H1 (cell line): ENCODE measurements around the gene CHAT. TPM values are rescaled to one million over a fixed set of nuclear protein-coding genes. Genes with fewer than 3 reads are reported as not detected.

ENCODE experiments used
- CTCF ChIA-PET: fragments of 300-600 bp; sonication (Branson Sonifier 250); formaldehyde crosslinking; loops from one replicate; lab custom pipeline; 2021; ENCODE audit not compliant: partially characterized antibody; lab: Charles Lee
- POLR2A ChIA-PET: fragments of 300-600 bp; sonication (Branson Sonifier 250); formaldehyde crosslinking; loops from one replicate; lab custom pipeline; 2021; ENCODE audit warnings: inconsistent platforms; ENCODE audit not compliant: partially characterized antibody; lab: Charles Lee
- DNase-seq, 2 experiments: peaks; one replicate each; pipeline versions ENCODE4 v3.0.0 to v3.0.0-alpha.2; 2010 to 2022; ENCODE audit warnings: low spot score in 2 of 2, low read depth in 1 of 2, mixed read lengths in 1 of 2
- FAIRE-seq: peaks from 2 replicates; lab custom pipeline; 2011; peaks lifted over from hg19 to GRCh38; lab: Jason Lieb, UNC
- H2AFZ ChIP-seq: 2 replicates; pipeline ENCODE4 v1.8.1; 2012; ENCODE audit warnings: low read length, inconsistent platforms
- H2AK5ac ChIP-seq: 2 replicates; pipeline ENCODE4 v1.6.1; 2013; ENCODE audit warnings: low read depth, low read length
- H2BK120ac ChIP-seq: replicated peaks from 2 replicates; pipeline ENCODE3; 2013; ENCODE audit warnings: low read depth, low read length, inconsistent platforms
- H2BK12ac ChIP-seq: 2 replicates; pipeline ENCODE4 v1.6.1; 2013; ENCODE audit warnings: low read depth, low read length
- H2BK15ac ChIP-seq: 2 replicates; pipeline ENCODE4 v1.6.1; 2013; ENCODE audit warnings: low read length
- H2BK20ac ChIP-seq: 2 replicates; pipeline ENCODE4 v1.6.1; 2013; ENCODE audit warnings: low read length
- H2BK5ac ChIP-seq: 2 replicates; pipeline ENCODE4 v1.6.1; 2013; ENCODE audit warnings: low read depth, low read length
- H3K14ac ChIP-seq: 2 replicates; pipeline ENCODE4 v1.6.1; 2013; ENCODE audit warnings: inconsistent platforms; ENCODE audit not compliant: insufficient read length
- H3K18ac ChIP-seq: 2 replicates; pipeline ENCODE4 v1.6.1; 2013; ENCODE audit warnings: low read length; ENCODE audit errors: extremely low read depth
- H3K23ac ChIP-seq: 2 replicates; pipeline ENCODE4 v1.6.1; 2013; ENCODE audit warnings: inconsistent platforms; ENCODE audit not compliant: insufficient read length
- H3K23me2 ChIP-seq: 2 replicates; pipeline ENCODE4 v1.6.1; 2013; ENCODE audit warnings: low read depth, low read length
- H3K27ac ChIP-seq: 2 replicates; pipeline ENCODE4 v1.6.1; 2011; ENCODE audit warnings: low read depth, low read length, inconsistent platforms
- H3K27me3 ChIP-seq, 4 experiments: replicated peaks in 1 of 4; 1 replicate in 1 of 4; 2 replicates in 3 of 4; pipeline versions ENCODE4 v1.6.1 to v1.8.1; 2011 to 2013; ENCODE audit warnings: low read length in 3 of 4, mild to moderate bottlenecking in 3 of 4, inconsistent platforms in 2 of 4, mixed read lengths in 2 of 4, moderate library complexity in 1 of 4; ENCODE audit not compliant: control insufficient read depth in 3 of 4, insufficient read depth in 3 of 4; ENCODE audit errors: extremely low read depth in 1 of 4
- H3K36me3 ChIP-seq, 4 experiments: 2 replicates each; pipeline versions ENCODE4 v1.6.1 to v1.8.1; 2011 to 2013; ENCODE audit warnings: mild to moderate bottlenecking in 4 of 4, low read length in 3 of 4, moderate library complexity in 2 of 4, control low read depth in 1 of 4, inconsistent platforms in 1 of 4; ENCODE audit not compliant: insufficient read depth in 4 of 4, control insufficient read depth in 2 of 4
- H3K4ac ChIP-seq: replicated peaks from 2 replicates; pipeline ENCODE3; 2013; ENCODE audit warnings: low read length, low read depth, mixed read lengths, inconsistent platforms; ENCODE audit not compliant: insufficient read length
- H3K4me1 ChIP-seq, 4 experiments: replicated peaks in 1 of 4; 1 replicate in 1 of 4; 2 replicates in 3 of 4; pipeline versions ENCODE4 v1.6.1 to v1.8.1; 2011 to 2013; ENCODE audit warnings: low read length in 3 of 4, inconsistent platforms in 2 of 4, mixed read lengths in 1 of 4; ENCODE audit not compliant: insufficient read depth in 4 of 4, control insufficient read depth in 3 of 4
- H3K4me2 ChIP-seq, 2 experiments: 2 replicates each; pipeline versions ENCODE4 v1.6.1 to v1.8.1; 2011 to 2013; ENCODE audit warnings: low read depth in 2 of 2, low read length in 2 of 2, control low read depth in 1 of 2, inconsistent platforms in 1 of 2, mild to moderate bottlenecking in 1 of 2; ENCODE audit not compliant: insufficient read depth in 1 of 2
- H3K4me3 ChIP-seq, 4 experiments: fragments of 200-600, 300-600 bp in 1 of 4; sonication (generic), shearing (Covaris generic), sonication (Bioruptor Twin) in 1 of 4; 2 replicates each; pipeline versions ENCODE4 v1.5.1 to v1.8.1; 2011 to 2016; ENCODE audit warnings: low read length in 4 of 4, low read depth in 3 of 4, control low read depth in 2 of 4, inconsistent platforms in 2 of 4, mild to moderate bottlenecking in 2 of 4, mixed read lengths in 1 of 4, moderate library complexity in 1 of 4; ENCODE audit not compliant: insufficient read depth in 2 of 4; ENCODE audit errors: extremely low read depth in 1 of 4
- H3K56ac ChIP-seq: replicated peaks from 2 replicates; pipeline ENCODE3; 2013; ENCODE audit warnings: low read depth, mild to moderate bottlenecking, mixed read lengths, low read length, inconsistent platforms; ENCODE audit not compliant: insufficient read length
- H3K79me1 ChIP-seq: 2 replicates; pipeline ENCODE4 v1.6.1; 2013; ENCODE audit warnings: low read depth, low read length, control low read depth
- H3K79me2 ChIP-seq, 2 experiments: 2 replicates each; pipeline versions ENCODE4 v1.6.1 to v1.8.1; 2012 to 2013; ENCODE audit warnings: low read length in 2 of 2, mild to moderate bottlenecking in 2 of 2, inconsistent platforms in 1 of 2; ENCODE audit not compliant: insufficient read depth in 2 of 2, control insufficient read depth in 1 of 2
- H3K9ac ChIP-seq, 4 experiments: replicated peaks in 1 of 4; 1 replicate in 1 of 4; 2 replicates in 3 of 4; pipeline versions ENCODE4 v1.6.1 to v1.8.1; 2011 to 2013; ENCODE audit warnings: low read depth in 3 of 4, low read length in 3 of 4, control low read depth in 2 of 4, mild to moderate bottlenecking in 2 of 4, moderate library complexity in 2 of 4, inconsistent platforms in 1 of 4; ENCODE audit errors: extremely low read depth in 1 of 4
- H3K9me3 ChIP-seq, 2 experiments: 2 replicates each; pipeline versions ENCODE4 v1.6.1 to v1.8.1; 2012 to 2013; ENCODE audit warnings: mild to moderate bottlenecking in 2 of 2, moderate library complexity in 2 of 2, control low read depth in 1 of 2, inconsistent platforms in 1 of 2, low read depth in 1 of 2, low read length in 1 of 2, mixed read lengths in 1 of 2; ENCODE audit not compliant: insufficient read depth in 2 of 2
- H4K20me1 ChIP-seq, 2 experiments: replicated peaks in 1 of 2; 2 replicates each; pipeline versions ENCODE3 to v1.8.1; 2011 to 2013; ENCODE audit warnings: inconsistent platforms in 2 of 2, low read length in 2 of 2, mild to moderate bottlenecking in 1 of 2; ENCODE audit not compliant: insufficient read depth in 2 of 2, control insufficient read depth in 1 of 2
- H4K5ac ChIP-seq: 2 replicates; pipeline ENCODE4 v1.6.1; 2013; ENCODE audit warnings: low read length, low read depth, mixed read lengths, inconsistent platforms; ENCODE audit not compliant: insufficient read length
- H4K8ac ChIP-seq: 2 replicates; pipeline ENCODE4 v1.8.0; 2013; ENCODE audit warnings: mild to moderate bottlenecking, moderate library complexity, low read length, inconsistent platforms; ENCODE audit not compliant: insufficient read depth; ENCODE audit errors: extremely low read depth
- H4K91ac ChIP-seq: replicated peaks from 2 replicates; pipeline ENCODE3; 2013; ENCODE audit warnings: low read length, mixed read lengths, inconsistent platforms; ENCODE audit not compliant: insufficient read length
- CHD1 ChIP-seq: IDR thresholded peaks from 2 replicates; pipeline ENCODE4 v1.6.1; 2012; ENCODE audit warnings: low read depth, low read length, improper control_type of control experiment
- CREB1 ChIP-seq: IDR thresholded peaks from 2 replicates; pipeline ENCODE4 v1.6.1; 2012; ENCODE audit warnings: inconsistent platforms
- POU5F1 ChIP-seq: IDR thresholded peaks from 2 replicates; pipeline ENCODE4 v1.6.1; 2011; ENCODE audit warnings: low read depth, mild to moderate bottlenecking, low read length, moderate library complexity
- RXRA ChIP-seq: IDR thresholded peaks from 2 replicates; pipeline ENCODE4 v1.6.1; 2011; ENCODE audit warnings: low read depth, mild to moderate bottlenecking, low read length, moderate library complexity; ENCODE audit not compliant: insufficient read depth
- TBP ChIP-seq: IDR thresholded peaks from 2 replicates; pipeline ENCODE4 v1.6.1; 2011; ENCODE audit warnings: low read depth, low read length, improper control_type of control experiment
- TCF12 ChIP-seq: IDR thresholded peaks from 2 replicates; pipeline ENCODE4 v1.6.1; 2011; ENCODE audit warnings: low read depth, mild to moderate bottlenecking, low read length
- WGBS, 2 experiments: shearing (Covaris generic) in 1 of 2; methylation state at CpG; one replicate each; pipeline versions ENCODE4 v1.1.6 to v1.1.7; 2013 to 2015; ENCODE audit warnings: low lambda C conversion rate in 2 of 2, mixed read lengths in 2 of 2, inconsistent platforms in 1 of 2, low coverage in 1 of 2, missing lambda C conversion rate in 1 of 2; ENCODE audit not compliant: insufficient replicate concordance in 2 of 2, insufficient coverage in 1 of 2, insufficient read length in 1 of 2; ENCODE audit errors: extremely low coverage in 1 of 2, missing lambda C conversion rate in 1 of 2; 5-methylcytosine and 5-hydroxymethylcytosine counted together
- polyA plus RNA-seq, 7 experiments: library from polyadenylated mRNA; depleted of rRNA in 3 of 7; stranded (reverse) in 5 of 7; unstranded in 2 of 7; fragments of >200 nt in 5 of 7; fragments of 200-250 nt in 2 of 7; gene quantifications; 1 replicate in 5 of 7; 2 replicates in 1 of 7; 4 replicates in 1 of 7; pipeline versions ENCODE4 v1.2.1 to v1.2.3, GENCODE V29; 2011 to 2013; ENCODE audit warnings: missing spikeins in 2 of 7, mixed read lengths in 2 of 7
- total RNA-seq: library from RNA; stranded (reverse); fragmentation: NEBNext Ultra II Directional; extraction: Animal tissue kit (Norgen Biotek cat#: 25700); gene quantifications from 2 replicates; pipeline ENCODE4 v1.2.1, GENCODE V29; 2021

CHAT gene
- total and polyA plus RNA-seq, 2 of the 8 experiments (the other 6 are each of a cell fraction or from before 2014, with no cell fraction given) = not detected

GRCh38 chr10:49653273-49653929, 39.6 kb downstream of the CHAT start:
- H2AK5ac ChIP-seq = no peak overlapping the region
- no peak overlapping the region for H3K4me3 ChIP-seq
- DNase-seq (peak in 1 of 2 experiments; percentile 35), FAIRE-seq (no peak)
- H3K18ac ChIP-seq = no peak overlapping the region
- H4K5ac ChIP-seq = no peak overlapping the region
- H2BK120ac ChIP-seq = no peak overlapping the region
- peaks cover 0 to 4% (median 1%) of the 10 kb centered on the region in 4 experiments; a peak in 3 of 7 replicates for H3K4me1 ChIP-seq
- no peak overlapping the region for H3K14ac ChIP-seq
- TF ChIP-seq POU5F1 (no peak), CHD1 (no peak), RXRA (no peak), CREB1 (no peak), TBP (no peak), TCF12 (no peak)
- no peak overlapping the region for H4K91ac ChIP-seq
- no peaks in the 10 kb centered on the region for H3K36me3 ChIP-seq
- peaks cover 0 to 2% (median 0%) of the 10 kb centered on the region in 4 experiments; a peak in 1 of 7 replicates for H3K27me3 ChIP-seq
- H2BK20ac ChIP-seq = no peak overlapping the region
- H3K9me3 ChIP-seq = no peaks in the 10 kb centered on the region
- no peak overlapping the region for H3K4ac ChIP-seq
- no peak overlapping the region for H3K56ac ChIP-seq
- no peak overlapping the region for H3K23ac ChIP-seq
- H4K20me1 ChIP-seq = no peaks in the 10 kb centered on the region
- no peak overlapping the region for H2BK5ac ChIP-seq
- 86% methylated on average over 11 of the region's 11 CpGs; no CpG with 5 or more reads in 1 of the 2 experiments for WGBS, 2 experiments
- no peak overlapping the region for H2BK15ac ChIP-seq
- H2BK12ac ChIP-seq = no peak overlapping the region
- ChIA-PET CTCF (interaction anchor here (0.8 to 1.7 kb wide), 3 partner anchors 11 to 46 kb away, joined by 3 to 5 read pairs (median 5); no protein-coding TSS in a partner anchor), POLR2A (no interaction called here)
- H3K79me2 ChIP-seq = no peaks in the 10 kb centered on the region
- H3K9ac ChIP-seq = no peak overlapping the region
- no peak overlapping the region for H3K4me2 ChIP-seq
- H4K8ac ChIP-seq = no peak overlapping the region; the same call in 1 of the 2 replicates
- H3K27ac ChIP-seq = no peak overlapping the region
- no peaks in the 10 kb centered on the region for H3K23me2 ChIP-seq
- H3K79me1 ChIP-seq = no peaks in the 10 kb centered on the region
- H2AFZ ChIP-seq = no peak overlapping the region; the same call in 1 of the 2 replicates
